SU-DHL-6 (cell line): ENCODE results near the gene ENDOU.

Source experiments
- H2AFZ ChIP-seq: fragments of 200-600 bp; sonication (generic); 2 replicates; pipeline ENCODE4 v1.6.1; 2014; ENCODE audit warnings: low read depth, mild to moderate bottlenecking, moderate library complexity, mixed read lengths, antibody characterized with exemption, low read length; ENCODE audit not compliant: severe bottlenecking
- H3F3A ChIP-seq: fragments of 200-600 bp; shearing (Covaris generic); 2 replicates; pipeline ENCODE4 v1.6.0; 2016; ENCODE audit warnings: antibody characterized with exemption, mild to moderate bottlenecking; ENCODE audit not compliant: insufficient read depth
- H3K27ac ChIP-seq: fragments of 200-600 bp; sonication (generic); 2 replicates; pipeline ENCODE4 v1.5.1; 2016; ENCODE audit warnings: low read depth, mild to moderate bottlenecking, low read length, moderate library complexity, mixed read lengths
- H3K27me3 ChIP-seq: fragments of 200-600 bp; sonication (generic), shearing (Covaris generic); 2 replicates; pipeline ENCODE4 v1.6.0; 2014; ENCODE audit warnings: mild to moderate bottlenecking, low read length
- H3K36me3 ChIP-seq: fragments of 200-600 bp; sonication (generic); 2 replicates; pipeline ENCODE4 v1.6.1; 2014; ENCODE audit warnings: mild to moderate bottlenecking, low read length, mixed read lengths
- H3K4me2 ChIP-seq: fragments of 300-600, 200-600 bp; shearing (Covaris generic), sonication (generic); 2 replicates; pipeline ENCODE4 v1.6.0; 2014; ENCODE audit warnings: low read length, low read depth, mild to moderate bottlenecking; ENCODE audit not compliant: poor library complexity, severe bottlenecking
- H3K4me3 ChIP-seq: fragments of 200-600 bp; sonication (generic); 2 replicates; pipeline ENCODE4 v1.5.1; 2014; ENCODE audit warnings: antibody characterized with exemption, low read length, mild to moderate bottlenecking, mixed read lengths; ENCODE audit not compliant: insufficient read depth, poor library complexity, severe bottlenecking
- H3K79me2 ChIP-seq: fragments of 200-600 bp; sonication (generic); 2 replicates; pipeline ENCODE4 v1.6.1; 2014; ENCODE audit warnings: mild to moderate bottlenecking, low read length, moderate library complexity; ENCODE audit not compliant: insufficient read depth
- H3K9ac ChIP-seq: fragments of 200-600 bp; sonication (generic); 2 replicates; pipeline ENCODE4 v1.7.0; 2014; ENCODE audit warnings: mild to moderate bottlenecking, low read length
- H3K9me2 ChIP-seq: fragments of 200-600 bp; sonication (generic); replicated peaks from 2 replicates; pipeline ENCODE4 v1.6.1; 2014; ENCODE audit warnings: low read length; ENCODE audit not compliant: insufficient read depth
- H3K9me3 ChIP-seq: fragments of 200-600 bp; sonication (generic); 2 replicates; pipeline ENCODE4 v1.6.1; 2014; ENCODE audit warnings: low read length, mixed read lengths; ENCODE audit not compliant: insufficient read depth
- H4K20me1 ChIP-seq: fragments of 200-600 bp; sonication (generic); 2 replicates; pipeline ENCODE4 v1.6.1; 2014; ENCODE audit warnings: low read depth, mild to moderate bottlenecking, antibody characterized with exemption, low read length, moderate library complexity, mixed read lengths
- EZH2phosphoT487 ChIP-seq: fragments of 200-600 bp; sonication (generic), shearing (Covaris generic); conservative IDR thresholded peaks from 2 replicates; pipeline ENCODE4 v1.6.1; 2018; ENCODE audit warnings: mild to moderate bottlenecking, antibody characterized with exemption, low read length, moderate library complexity, mixed read lengths
- TF ChIP-seq, protein P1 (sequence below): fragments of 200-600 bp; sonication (generic); IDR thresholded peaks from one replicate; pipeline ENCODE4 v1.5.1; 2017; ENCODE audit warnings: antibody characterized with exemption, mild to moderate bottlenecking, low read length, moderate library complexity; ENCODE audit not compliant: insufficient read depth, poor library complexity, severe bottlenecking

ENDOU gene

DNA sequence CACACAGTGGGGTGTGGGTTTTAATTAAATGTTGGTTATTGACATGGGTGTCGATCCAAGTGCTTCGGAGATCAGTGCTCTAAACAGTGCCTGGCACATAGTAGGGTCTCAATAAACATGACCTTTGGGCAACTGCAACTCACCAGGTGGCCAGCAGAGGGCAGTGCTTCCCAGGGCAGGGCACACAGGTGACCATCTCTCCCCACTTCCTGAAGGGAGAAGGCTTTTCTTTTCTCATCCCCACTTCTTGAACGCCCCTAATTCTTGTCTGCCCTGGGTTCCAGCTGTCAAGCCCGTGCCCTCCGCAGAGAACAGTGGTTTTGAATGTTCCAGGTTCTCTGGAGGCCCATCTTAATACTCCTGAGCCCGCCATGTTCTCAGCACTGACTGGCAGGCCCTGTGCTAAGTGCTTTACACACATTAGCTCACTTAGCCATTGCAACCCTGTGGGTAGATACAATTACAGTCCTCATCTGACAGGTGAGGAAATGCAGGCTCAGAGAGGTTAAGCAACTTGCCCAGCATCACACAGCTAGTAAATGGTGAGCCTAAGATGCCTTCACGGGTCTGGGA is 17.0 kb upstream of the ENDOU start:
- H3K27me3 ChIP-seq, result no peaks in the 10 kb centered on the region
- no peak overlapping the region for H3K9ac ChIP-seq
- no peaks in the 10 kb centered on the region for H3K79me2 ChIP-seq
- no peak for TF ChIP-seq EZH2phosphoT487
- TF ChIP-seq, protein P1, sequence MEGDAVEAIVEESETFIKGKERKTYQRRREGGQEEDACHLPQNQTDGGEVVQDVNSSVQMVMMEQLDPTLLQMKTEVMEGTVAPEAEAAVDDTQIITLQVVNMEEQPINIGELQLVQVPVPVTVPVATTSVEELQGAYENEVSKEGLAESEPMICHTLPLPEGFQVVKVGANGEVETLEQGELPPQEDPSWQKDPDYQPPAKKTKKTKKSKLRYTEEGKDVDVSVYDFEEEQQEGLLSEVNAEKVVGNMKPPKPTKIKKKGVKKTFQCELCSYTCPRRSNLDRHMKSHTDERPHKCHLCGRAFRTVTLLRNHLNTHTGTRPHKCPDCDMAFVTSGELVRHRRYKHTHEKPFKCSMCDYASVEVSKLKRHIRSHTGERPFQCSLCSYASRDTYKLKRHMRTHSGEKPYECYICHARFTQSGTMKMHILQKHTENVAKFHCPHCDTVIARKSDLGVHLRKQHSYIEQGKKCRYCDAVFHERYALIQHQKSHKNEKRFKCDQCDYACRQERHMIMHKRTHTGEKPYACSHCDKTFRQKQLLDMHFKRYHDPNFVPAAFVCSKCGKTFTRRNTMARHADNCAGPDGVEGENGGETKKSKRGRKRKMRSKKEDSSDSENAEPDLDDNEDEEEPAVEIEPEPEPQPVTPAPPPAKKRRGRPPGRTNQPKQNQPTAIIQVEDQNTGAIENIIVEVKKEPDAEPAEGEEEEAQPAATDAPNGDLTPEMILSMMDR, result peak; percentile 90
- H2AFZ ChIP-seq, result no peak overlapping the region
- H3K4me2 ChIP-seq, result no peak overlapping the region
- no peaks in the 10 kb centered on the region for H3K9me2 ChIP-seq
- H3F3A ChIP-seq, result peaks cover 5% of the 10 kb centered on the region
- H3K36me3 ChIP-seq, result no peaks in the 10 kb centered on the region
- H3K9me3 ChIP-seq, result no peaks in the 10 kb centered on the region
- no peak overlapping the region for H3K4me3 ChIP-seq
- no peak overlapping the region for H3K27ac ChIP-seq
- H4K20me1 ChIP-seq, result no peaks in the 10 kb centered on the region

DNA sequence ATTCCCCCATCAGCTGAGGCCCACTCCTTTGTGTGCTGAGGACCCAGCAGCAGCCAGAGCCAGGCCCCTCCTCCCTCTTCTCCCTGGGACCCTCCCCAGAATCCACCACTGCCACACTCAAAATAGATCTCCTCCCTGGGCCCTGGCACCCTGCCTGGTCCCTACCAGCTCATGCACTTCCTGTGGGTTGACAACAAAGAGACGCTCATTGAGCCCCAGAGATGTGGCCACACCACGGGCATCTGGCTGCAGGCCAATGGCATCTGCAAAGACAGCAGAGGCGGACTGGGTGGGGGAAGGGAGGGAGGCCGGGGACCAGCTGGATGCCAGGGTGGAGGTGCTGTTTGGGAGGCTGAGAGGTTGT is 16.0 kb upstream of the ENDOU start:
- no peak overlapping the region for H3K4me3 ChIP-seq
- H3K4me2 ChIP-seq, result peak overlapping the region; percentile 39
- H4K20me1 ChIP-seq, result no peaks in the 10 kb centered on the region
- H3K27me3 ChIP-seq, result no peaks in the 10 kb centered on the region
- H3K9me3 ChIP-seq, result no peaks in the 10 kb centered on the region
- no peaks in the 10 kb centered on the region for H3K9me2 ChIP-seq
- H3K9ac ChIP-seq, result no peak overlapping the region
- no peaks in the 10 kb centered on the region for H3K79me2 ChIP-seq
- peak overlapping the region; percentile 52 for H3K27ac ChIP-seq
- TF ChIP-seq EZH2phosphoT487, result no peak
- TF ChIP-seq, protein P1, result no peak
- no peaks in the 10 kb centered on the region for H3K36me3 ChIP-seq
- H2AFZ ChIP-seq, result no peak overlapping the region
- peaks cover 5% of the 10 kb centered on the region for H3F3A ChIP-seq

DNA sequence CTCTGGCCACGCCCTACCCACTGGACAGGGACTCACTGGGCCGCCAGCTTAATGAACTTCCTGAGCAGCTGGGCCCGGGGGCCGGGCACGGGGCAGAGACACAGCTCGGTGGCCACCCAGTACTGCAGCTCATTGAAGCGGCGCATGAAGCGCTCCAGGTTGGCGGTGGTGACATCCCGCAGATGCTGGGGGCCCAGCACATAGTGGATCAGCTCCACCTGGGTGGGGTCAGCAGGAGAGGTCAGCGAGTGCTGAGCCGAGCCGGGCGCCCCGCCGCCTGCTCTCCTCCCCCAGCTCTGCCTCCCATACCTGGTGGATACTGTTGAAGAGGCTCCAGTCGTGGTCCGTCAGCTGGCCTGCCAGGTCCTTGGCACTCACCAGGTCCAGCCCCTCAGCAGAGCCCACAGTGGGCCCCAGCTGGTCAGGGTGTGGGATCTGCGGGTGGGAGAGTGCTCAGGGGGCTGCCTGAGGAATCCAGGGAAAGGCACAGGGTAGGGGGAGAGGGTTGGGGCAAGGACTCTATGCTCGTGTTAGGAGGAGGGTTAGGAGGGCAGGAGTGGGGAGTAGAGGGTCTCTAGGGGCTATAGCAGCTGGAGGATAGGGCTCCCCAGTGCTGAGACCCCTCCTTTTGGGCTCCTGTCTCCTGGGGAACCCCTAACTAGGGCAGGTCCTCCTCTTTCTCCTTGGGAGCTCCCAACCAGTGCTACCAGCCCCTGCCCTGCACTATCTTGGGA is 15.5 kb upstream of the ENDOU start:
- H3F3A ChIP-seq, result peaks cover 5% of the 10 kb centered on the region
- H4K20me1 ChIP-seq, result no peaks in the 10 kb centered on the region
- peak overlapping the region; percentile 52 for H3K27ac ChIP-seq
- no peaks in the 10 kb centered on the region for H3K36me3 ChIP-seq
- no peaks in the 10 kb centered on the region for H3K79me2 ChIP-seq
- no peak overlapping the region for H3K9ac ChIP-seq
- H3K9me2 ChIP-seq, result no peaks in the 10 kb centered on the region
- no peak overlapping the region for H2AFZ ChIP-seq
- H3K9me3 ChIP-seq, result no peaks in the 10 kb centered on the region
- H3K4me3 ChIP-seq, result no peak overlapping the region
- TF ChIP-seq, protein P1, result no peak
- no peak for TF ChIP-seq EZH2phosphoT487
- H3K27me3 ChIP-seq, result no peaks in the 10 kb centered on the region
- peak overlapping the region; percentile 39 for H3K4me2 ChIP-seq
